IMR-90 (cell line): ENCODE data around the gene DDX42.

Source experiments
- CTCF ChIP-seq: conservative IDR thresholded peaks from 2 replicates; pipeline ENCODE4 v1.5.1; 2012; ENCODE audit warnings: mild to moderate bottlenecking, low read depth, low read length, improper control_type of control experiment
- FOS ChIP-seq: fragments of 150-350 bp; IDR thresholded peaks from 2 replicates; pipeline ENCODE4 v1.6.1; 2016; ENCODE audit warnings: low read depth, low read length
- MAFK ChIP-seq: IDR thresholded peaks from 2 replicates; pipeline ENCODE4 v1.6.1; 2012; ENCODE audit warnings: low read depth, low read length, improper control_type of control experiment
- POLR2A ChIP-seq: IDR thresholded peaks from 2 replicates; pipeline ENCODE4 v1.6.1; 2012; ENCODE audit warnings: mild to moderate bottlenecking, low read depth, low read length
- SMC3 ChIP-seq: fragments of 150-350 bp; IDR thresholded peaks from 2 replicates; pipeline ENCODE4 v1.6.1; 2016; ENCODE audit warnings: low read depth, mild to moderate bottlenecking, antibody characterized with exemption, low read length, moderate library complexity

DNA sequence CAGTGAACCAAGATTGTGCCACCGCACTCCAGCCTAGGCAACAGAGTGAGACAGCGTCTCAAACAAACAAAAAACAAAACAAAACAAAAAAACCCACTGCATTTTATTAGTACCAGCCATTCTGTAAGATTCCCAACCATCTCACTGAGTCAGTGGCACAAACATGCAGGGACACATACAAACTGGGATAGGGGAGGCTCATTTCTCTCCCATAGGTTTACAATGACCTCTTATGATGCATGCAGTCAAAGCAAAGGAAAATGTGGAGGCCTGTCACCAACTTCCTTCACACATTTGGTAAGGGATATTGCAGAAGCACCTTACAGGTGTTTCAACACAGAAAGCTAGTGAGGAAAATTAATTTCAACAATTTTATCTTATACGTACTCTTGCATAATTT lies 19.9 kb upstream of the DDX42 start:
- no peak for TF ChIP-seq MAFK
- no peak for TF ChIP-seq CTCF
- TF ChIP-seq SMC3, result no peak
- no peak for TF ChIP-seq POLR2A
- TF ChIP-seq FOS, result no peak
